Measurements from ENCODE around the gene GRB7. TPM values are rescaled to one million over a fixed set of nuclear protein-coding genes. Genes with fewer than 3 reads are reported as not detected.

The GRB7 gene
- total and polyA plus RNA-seq, 10 of the 15 experiments (the other 5 are each of a cell fraction or from before 2014, with no cell fraction given): 0.05 to 0.34 (median 0.19) TPM; not detected in 4

GRCh38 chr17:39751016-39751543, 13.3 kb downstream of the GRB7 start:
- intact Hi-C loops (cut with micrococcal nuclease; ENCODE audit: unreplicated experiment) (loop anchor here (5.0 kb wide), 1 partner anchor 114 kb away; the partner anchor contains the start of gene STARD3), in situ Hi-C loops (cut with MboI) (loop anchor here (5.0 kb wide), 1 partner anchor 129 kb away; no protein-coding TSS in a partner anchor)
- SMC1A ChIA-PET (ENCODE audit: uncharacterized antibody, unreplicated experiment): no interaction called here
- Histone ChIP-seq H3K27ac (ENCODE audit: control insufficient read depth, insufficient read depth) (no peak overlapping the region), H3K4me2 (ENCODE audit: control insufficient read depth, insufficient read depth) (no peak overlapping the region), H3K79me2 (ENCODE audit: control insufficient read depth, insufficient read depth, low read length) (peaks cover 13% of the 10 kb centered on the region), H3K36me3 (ENCODE audit: control insufficient read depth in 2 of 2, insufficient read depth in 2 of 2, low read length in 1 of 2) (no peaks in the 10 kb centered on the region), H3K9me3 (replicated peaks; ENCODE audit: control insufficient read depth, insufficient read depth, low read length) (no peaks in the 10 kb centered on the region), H4K20me1 (ENCODE audit: control insufficient read depth, insufficient read depth) (no peaks in the 10 kb centered on the region), H3K27me3 (replicated peaks in 1 of 2; ENCODE audit: control insufficient read depth in 2 of 2, insufficient read depth in 2 of 2, low read length in 1 of 2) (no peaks in the 10 kb centered on the region), H2AFZ (ENCODE audit: control insufficient read depth, low read depth, low read length) (no peak overlapping the region), H3K4me1 (ENCODE audit: control insufficient read depth, insufficient read depth, low read length) (peaks cover 20% of the 10 kb centered on the region), H3K4me3 (no peak overlapping the region), H3K9ac (ENCODE audit: control insufficient read depth, insufficient read depth, low read length) (no peak overlapping the region)
- RAD21 ChIA-PET (ENCODE audit: unreplicated experiment): no interaction called here
- no peak for TF ChIP-seq IKZF2 (IDR thresholded peaks at IDR 0.05)
- no peak for TF ChIP-seq TCF12 (IDR thresholded peaks at IDR 0.05; ENCODE audit: low read depth, low read length)
- no peak for TF ChIP-seq NR2C1 (IDR thresholded peaks at IDR 0.05)
- TF ChIP-seq POLR2AphosphoS5 (IDR thresholded peaks at IDR 0.05; ENCODE audit: low read length): no peak
- TF ChIP-seq HSF1 (IDR thresholded peaks at IDR 0.05; ENCODE audit: low read depth, low read length): no peak
- TF ChIP-seq, protein P1, sequence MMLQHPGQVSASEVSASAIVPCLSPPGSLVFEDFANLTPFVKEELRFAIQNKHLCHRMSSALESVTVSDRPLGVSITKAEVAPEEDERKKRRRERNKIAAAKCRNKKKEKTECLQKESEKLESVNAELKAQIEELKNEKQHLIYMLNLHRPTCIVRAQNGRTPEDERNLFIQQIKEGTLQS (IDR thresholded peaks at IDR 0.05; ENCODE audit: borderline replicate concordance, extremely low read depth, low read depth, low read length): no peak
- TF ChIP-seq MYC (IDR thresholded peaks at IDR 0.05; ENCODE audit: insufficient read depth, insufficient read length, insufficient replicate concordance, low read length, severe bottlenecking): no peak
- no peak for TF ChIP-seq TCF3 (IDR thresholded peaks at IDR 0.05; ENCODE audit: borderline replicate concordance, insufficient read depth, low read depth, low read length)
- no peak for TF ChIP-seq NR2C2 (IDR thresholded peaks at IDR 0.05; ENCODE audit: borderline replicate concordance, control insufficient read depth, insufficient read length, low read depth)
- no peak for TF ChIP-seq ATF7 (IDR thresholded peaks at IDR 0.05; ENCODE audit: low read depth)
- no peak for TF ChIP-seq SIN3A (IDR thresholded peaks at IDR 0.05; ENCODE audit: low read depth, low read length)
- no peak for TF ChIP-seq SMARCA5 (IDR thresholded peaks at IDR 0.05)
- POLR2A ChIA-PET: no interaction called here
- no TSS peak for BruUV-seq (replicated peaks)
- no peak for FAIRE-seq
- no peak for DNase-seq (ENCODE audit: low read depth, low spot score)
- CTCF ChIA-PET: interaction anchor here (1.3 kb wide), 1 partner anchor 130 kb away, joined by 4 read pairs; no protein-coding TSS in a partner anchor
- no peak for ATAC-seq
- 51% methylated on average over 5 of the region's 5 CpGs for WGBS (ENCODE audit: insufficient coverage, insufficient replicate concordance, low lambda C conversion rate, missing lambda C conversion rate)
